ENCODE results near the gene SAMD14.

The SAMD14 gene

GRCh38 chr17:50097455-50097854, 32.5 kb downstream of the SAMD14 start:
- no peak for DNase-seq (ENCODE audit: low read depth in 2 of 2)

- no peak for DNase-seq (ENCODE audit: low read depth in 2 of 2)
These were observed 33.2 kb downstream of the SAMD14 start for GRCh38 chr17:50096758-50097157.

GRCh38 chr17:50096092-50096491, 33.9 kb downstream of the SAMD14 start:
- no peak for DNase-seq (ENCODE audit: low read depth in 2 of 2)

- no peak for DNase-seq (ENCODE audit: low read depth in 2 of 2)
These were observed 34.3 kb downstream of the SAMD14 start for GRCh38 chr17:50095626-50096037.

- DNase-seq (ENCODE audit: low read depth in 2 of 2) = peak; percentile 90 to 96
These were observed 35.0 kb downstream of the SAMD14 start, which contains the start of gene PDK2 for GRCh38 chr17:50094753-50095619. Gene PDK2, plus strand, starts transcription at chr17:50095351. Its CDS starts 85 bp downstream, at chr17:50095436.

- peak; percentile 78 to 80 for DNase-seq (ENCODE audit: low read depth in 2 of 2)
These were observed 35.7 kb downstream of the SAMD14 start for GRCh38 chr17:50094243-50094752.

- no peak for DNase-seq (ENCODE audit: low read depth in 2 of 2)
These were observed 36.2 kb downstream of the SAMD14 start for GRCh38 chr17:50093807-50094206.

GRCh38 chr17:50093246-50093645, 36.7 kb downstream of the SAMD14 start:
- DNase-seq (ENCODE audit: low read depth in 2 of 2) = no peak

GRCh38 chr17:50091918-50092285, 38.1 kb downstream of the SAMD14 start:
- DNase-seq (ENCODE audit: low read depth in 2 of 2) = no peak

GRCh38 chr17:50090971-50091917, 38.7 kb downstream of the SAMD14 start:
- no peak for DNase-seq (ENCODE audit: low read depth in 2 of 2)

GRCh38 chr17:50090071-50090470, 39.9 kb downstream of the SAMD14 start:
- no peak for DNase-seq (ENCODE audit: low read depth in 2 of 2)

- DNase-seq (ENCODE audit: low read depth in 2 of 2) = no peak
These were observed 40.8 kb downstream of the SAMD14 start for GRCh38 chr17:50088952-50089825.

GRCh38 chr17:50087912-50088405, 42.0 kb downstream of the SAMD14 start:
- DNase-seq (ENCODE audit: low read depth in 2 of 2) = no peak

GRCh38 chr17:50087246-50087911, 42.6 kb downstream of the SAMD14 start:
- peak; percentile 50 to 52 for DNase-seq (ENCODE audit: low read depth in 2 of 2)

- DNase-seq (ENCODE audit: low read depth in 2 of 2) = no peak
These were observed 48.2 kb downstream of the SAMD14 start for GRCh38 chr17:50081757-50082156.

- DNase-seq (ENCODE audit: low read depth in 2 of 2) = no peak
These were observed 49.1 kb downstream of the SAMD14 start for GRCh38 chr17:50080827-50081226.

- no peak for DNase-seq (ENCODE audit: low read depth in 2 of 2)
These were observed 49.9 kb downstream of the SAMD14 start for GRCh38 chr17:50080096-50080480.

- no peak for DNase-seq (ENCODE audit: low read depth in 2 of 2)
These were observed 50.4 kb downstream of the SAMD14 start for GRCh38 chr17:50079334-50080095.

- DNase-seq (ENCODE audit: low read depth in 2 of 2) = no peak
These were observed 51.5 kb downstream of the SAMD14 start for GRCh38 chr17:50078430-50078829.
